ENCODE measurements around the gene HSPB9. TPM values are rescaled to one million over a fixed set of nuclear protein-coding genes. Genes with fewer than 3 reads are reported as not detected.
A peak's percentile ranks its signal among the peaks of the same experiment; 100 is the strongest.

HSPB9 gene
- total and polyA plus RNA-seq, 9 of the 15 experiments (the other 6 are each of a cell fraction or from before 2014, with no cell fraction given): 0.04 to 0.16 (median 0.08) TPM; not detected in 3

GRCh38 chr17:42112552-42113176, 9.9 kb upstream of the HSPB9 start, which contains the start of gene DHX58 (continued):
- TF ChIP-seq STAT5A (IDR thresholded peaks at IDR 0.05; ENCODE audit: borderline replicate concordance, low read length): no peak
- TF ChIP-seq ZMIZ1 (IDR thresholded peaks at IDR 0.05; ENCODE audit: low read depth in 2 of 2, low read length in 2 of 2): no peak
- TF ChIP-seq FOXA3 (CRISPR knock-in tag; conservative IDR thresholded peaks at IDR 0.05 in 1 of 2, IDR thresholded peaks at IDR 0.05 in 1 of 2): no peak
- no peak for TF ChIP-seq ZNF586 (CRISPR knock-in tag; conservative IDR thresholded peaks at IDR 0.05)
- no peak for TF ChIP-seq ATF1 (CRISPR knock-in tag; IDR thresholded peaks at IDR 0.05)
- no peak for TF ChIP-seq ATF1 (tag; IDR thresholded peaks at IDR 0.05)
- no peak for TF ChIP-seq DACH1 (IDR thresholded peaks at IDR 0.05; ENCODE audit: partially characterized antibody)
- TF ChIP-seq NCOA1 (IDR thresholded peaks at IDR 0.05; ENCODE audit: low read depth): no peak
- TF ChIP-seq NR2C2 (CRISPR knock-in tag; IDR thresholded peaks at IDR 0.05): no peak
- 0 out of 2 replicates have a peak, but pooled peaks have one; percentile 19 for TF ChIP-seq NR2C2 (tag; IDR thresholded peaks at IDR 0.05)
- no peak for TF ChIP-seq BHLHE40 (IDR thresholded peaks at IDR 0.05; ENCODE audit: low read length)
- no peak for TF ChIP-seq CEBPZ (IDR thresholded peaks at IDR 0.05; ENCODE audit: borderline replicate concordance, low read depth, low read length)
- TF ChIP-seq RBM15 (IDR thresholded peaks at IDR 0.05; ENCODE audit: insufficient read depth, low read length): no peak
- no peak for TF ChIP-seq ZNF583 (CRISPR knock-in tag; IDR thresholded peaks at IDR 0.05)
- TF ChIP-seq ZNF354B (CRISPR knock-in tag; IDR thresholded peaks at IDR 0.05): no peak
- no peak for TF ChIP-seq NCOA2 (IDR thresholded peaks at IDR 0.05; ENCODE audit: partially characterized antibody in 2 of 2)
- TF ChIP-seq ZNF668 (CRISPR knock-in tag; IDR thresholded peaks at IDR 0.05): no peak
- no peak for TF ChIP-seq ZFP91 (CRISPR knock-in tag; IDR thresholded peaks at IDR 0.05)
- no peak for TF ChIP-seq C11orf30 (IDR thresholded peaks at IDR 0.05; ENCODE audit: low read depth)
- TF ChIP-seq NBN (IDR thresholded peaks at IDR 0.05; ENCODE audit: low read depth): no peak
- TF ChIP-seq PKNOX1 (IDR thresholded peaks at IDR 0.05): no peak
